ENCODE results near the gene LITAF. TPM values are rescaled to one million over a fixed set of nuclear protein-coding genes. Genes with fewer than 3 reads are reported as not detected.

Gene LITAF
- polyA plus RNA-seq, 2 of the 4 experiments (the other 2 are of a cell fraction): 197 to 227 TPM

DNA sequence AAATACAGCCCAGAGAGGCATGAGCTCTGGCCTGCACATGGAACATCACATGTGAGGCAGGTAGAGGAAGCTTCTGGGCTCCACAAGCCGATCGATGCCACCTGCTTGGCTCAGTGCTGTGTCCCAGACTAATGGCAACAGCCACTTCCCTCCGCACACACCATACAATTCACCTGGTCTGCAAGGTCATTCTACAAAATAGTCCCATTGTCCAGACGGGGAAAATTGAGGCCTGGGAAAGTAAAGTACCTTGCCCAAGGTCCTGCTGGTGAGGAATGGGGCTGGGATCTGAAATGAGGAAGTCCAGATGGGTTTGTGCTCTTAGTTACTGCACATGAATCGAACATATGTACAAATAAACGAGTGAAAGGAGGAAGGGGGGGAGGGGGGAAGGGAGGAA lies 88.0 kb downstream of the LITAF start:
- no peak for ATAC-seq
- peak overlapping the region; percentile 66 for H3K4me2 ChIP-seq
- FAIRE-seq: no peak
- POLR2A ChIA-PET: interaction anchor here (1.0 to 2.4 kb wide), 3 partner anchors 88 to 244 kb away, joined by 3 to 11 read pairs (median 11); partner anchors contain the start of genes LITAF and TXNDC11
- TF ChIP-seq CEBPB (IDR thresholded peaks at IDR 0.05): no peak
- no peak for TF ChIP-seq EHF (CRISPR knock-in tag; IDR thresholded peaks at IDR 0.05)
- TF ChIP-seq KDM1A (IDR thresholded peaks at IDR 0.05; ENCODE audit: low read depth): peak; percentile 93
- TF ChIP-seq CBX2 (IDR thresholded peaks at IDR 0.05; ENCODE audit: borderline replicate concordance, low read depth): no peak
- TF ChIP-seq TP53 (CRISPR knock-in tag; IDR thresholded peaks at IDR 0.05): no peak
- TF ChIP-seq MYC (IDR thresholded peaks at IDR 0.05; ENCODE audit: borderline replicate concordance, low read length): no peak
- TF ChIP-seq GATA3 (IDR thresholded peaks at IDR 0.05; ENCODE audit: borderline replicate concordance): no peak
- TF ChIP-seq HDAC2 (IDR thresholded peaks at IDR 0.05): peak; percentile 58; the same call in 1 of the 2 replicates
- TF ChIP-seq MAFK (IDR thresholded peaks at IDR 0.05; ENCODE audit: partially characterized antibody): no peak
- TF ChIP-seq CHD4 (IDR thresholded peaks at IDR 0.05; ENCODE audit: borderline replicate concordance): peak; percentile 80
- no peak for TF ChIP-seq TFCP2L1 (CRISPR knock-in tag; IDR thresholded peaks at IDR 0.05)
- CTCF ChIA-PET: interaction anchor here (1.5 to 2.3 kb wide), 2 partner anchors 93 to 142 kb away, joined by 7 to 8 read pairs; no protein-coding TSS in a partner anchor
- H3K4me3 ChIP-seq: no peak overlapping the region
- peaks cover 59% of the 10 kb centered on the region for H3K4me1 ChIP-seq
- 59% methylated on average over 6 of the region's 6 CpGs for WGBS (ENCODE audit: missing lambda C conversion rate)
- DNase-seq (ENCODE audit: low read depth in 1 of 2, low spot score in 1 of 2): no peak
- peak overlapping the region; percentile 88 to 89 for H3K27ac ChIP-seq
- H3K9me3 ChIP-seq: no peaks in the 10 kb centered on the region

DNA sequence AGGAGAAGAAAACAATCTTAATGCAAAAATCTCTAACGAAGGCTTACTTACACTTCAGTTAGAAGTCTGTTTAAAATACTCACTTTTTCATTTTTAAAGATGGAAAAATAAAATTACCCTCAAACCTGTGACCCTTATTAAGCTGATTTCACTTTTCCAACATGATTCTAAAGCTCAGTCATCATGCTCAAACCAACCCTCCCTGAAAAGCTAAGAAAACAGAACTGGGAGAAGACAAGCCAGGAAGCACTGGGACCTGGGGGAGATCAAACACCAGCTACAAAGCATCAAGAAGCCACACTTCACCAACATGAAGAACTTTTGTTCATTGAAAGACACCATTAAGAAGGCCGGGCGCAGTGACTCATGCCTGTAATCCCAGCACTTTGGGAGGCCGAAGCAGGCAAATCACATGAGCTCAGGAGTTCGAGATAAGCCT lies 88.8 kb downstream of the LITAF start:
- peak in 1 of 2 experiments; percentile 38; a peak in 3 of 6 replicates for ATAC-seq
- WGBS (ENCODE audit: missing lambda C conversion rate): 16% methylated on average over 5 of the region's 5 CpGs
- peaks cover 59% of the 10 kb centered on the region for H3K4me1 ChIP-seq
- FAIRE-seq: no peak
- TF ChIP-seq ZNF302 (CRISPR knock-in tag; IDR thresholded peaks at IDR 0.05): no peak
- no peak for TF ChIP-seq FOSL2 (IDR thresholded peaks at IDR 0.05)
- TF ChIP-seq FOSL2 (CRISPR knock-in tag; IDR thresholded peaks at IDR 0.05): peak; percentile 77
- TF ChIP-seq, protein P1, sequence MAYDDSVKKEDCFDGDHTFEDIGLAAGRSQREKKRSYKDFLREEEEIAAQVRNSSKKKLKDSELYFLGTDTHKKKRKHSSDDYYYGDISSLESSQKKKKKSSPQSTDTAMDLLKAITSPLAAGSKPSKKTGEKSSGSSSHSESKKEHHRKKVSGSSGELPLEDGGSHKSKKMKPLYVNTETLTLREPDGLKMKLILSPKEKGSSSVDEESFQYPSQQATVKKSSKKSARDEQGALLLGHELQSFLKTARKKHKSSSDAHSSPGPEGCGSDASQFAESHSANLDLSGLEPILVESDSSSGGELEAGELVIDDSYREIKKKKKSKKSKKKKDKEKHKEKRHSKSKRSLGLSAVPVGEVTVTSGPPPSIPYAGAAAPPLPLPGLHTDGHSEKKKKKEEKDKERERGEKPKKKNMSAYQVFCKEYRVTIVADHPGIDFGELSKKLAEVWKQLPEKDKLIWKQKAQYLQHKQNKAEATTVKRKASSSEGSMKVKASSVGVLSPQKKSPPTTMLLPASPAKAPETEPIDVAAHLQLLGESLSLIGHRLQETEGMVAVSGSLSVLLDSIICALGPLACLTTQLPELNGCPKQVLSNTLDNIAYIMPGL (CRISPR knock-in tag; IDR thresholded peaks at IDR 0.05; ENCODE audit: borderline replicate concordance): no peak
- 0 out of 2 replicates have a peak, but pooled peaks have one; percentile 38 for TF ChIP-seq RARB (CRISPR knock-in tag; IDR thresholded peaks at IDR 0.05)
- TF ChIP-seq, protein P2, sequence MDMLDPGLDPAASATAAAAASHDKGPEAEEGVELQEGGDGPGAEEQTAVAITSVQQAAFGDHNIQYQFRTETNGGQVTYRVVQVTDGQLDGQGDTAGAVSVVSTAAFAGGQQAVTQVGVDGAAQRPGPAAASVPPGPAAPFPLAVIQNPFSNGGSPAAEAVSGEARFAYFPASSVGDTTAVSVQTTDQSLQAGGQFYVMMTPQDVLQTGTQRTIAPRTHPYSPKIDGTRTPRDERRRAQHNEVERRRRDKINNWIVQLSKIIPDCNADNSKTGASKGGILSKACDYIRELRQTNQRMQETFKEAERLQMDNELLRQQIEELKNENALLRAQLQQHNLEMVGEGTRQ (IDR thresholded peaks at IDR 0.05): no peak
- TF ChIP-seq JUN (IDR thresholded peaks at IDR 0.05): no peak
- 0 out of 2 replicates have a peak, but pooled peaks have one; percentile 53 for TF ChIP-seq HOXA7 (CRISPR knock-in tag; IDR thresholded peaks at IDR 0.05)
- TF ChIP-seq BHLHE40 (IDR thresholded peaks at IDR 0.05; ENCODE audit: low read depth, low read length): no peak
- TF ChIP-seq ZC3H11A (IDR thresholded peaks at IDR 0.05): no peak
- peak overlapping the region; percentile 88 to 89 for H3K27ac ChIP-seq
- H3K4me3 ChIP-seq: no peak overlapping the region
- H3K9me3 ChIP-seq: no peaks in the 10 kb centered on the region
- CTCF ChIA-PET: interaction anchor here (0.6 to 2.3 kb wide), 5 partner anchors 8 to 146 kb away, joined by 3 to 8 read pairs (median 3); no protein-coding TSS in a partner anchor
- peak overlapping the region; percentile 66 for H3K4me2 ChIP-seq
- POLR2A ChIA-PET: interaction anchor here (1.0 to 2.4 kb wide), 6 partner anchors 9 to 245 kb away, joined by 3 to 11 read pairs (median 5); partner anchors contain the start of genes LITAF and TXNDC11
- peak in 1 of 2 experiments; percentile 81 for DNase-seq (ENCODE audit: low read depth in 1 of 2, low spot score in 1 of 2)

Other genes starting within 250 kb of the LITAF start
- 20.3 and 24.2 TPM in 2 replicates for gene RMI2, start 241.5 kb downstream of the LITAF start, polyA plus RNA-seq (2011; rRNA removed)
- 23.3 to 27.7 TPM (median 26.9 TPM) in 3 replicates for gene RMI2, start 241.5 kb downstream of the LITAF start, polyA plus RNA-seq (2017; fragmentation: RNase III; extraction: RNeasy Plus Mini Kit Qiagen cat#74134 plus additional on column Dnase treatment)
- 6.3 and 6.7 TPM in 2 replicates for gene SNN, start 81.5 kb upstream of the LITAF start, polyA plus RNA-seq (2011; rRNA removed)
- 8.9 to 10.7 TPM (median 9.7 TPM) in 3 replicates for gene SNN, start 81.5 kb upstream of the LITAF start, polyA plus RNA-seq (2017; fragmentation: RNase III; extraction: RNeasy Plus Mini Kit Qiagen cat#74134 plus additional on column Dnase treatment)
- gene TXNDC11, start 155.9 kb upstream of the LITAF start, polyA plus RNA-seq (2011; rRNA removed): 42.4 and 45.1 TPM in 2 replicates
- 22.7 to 26.3 TPM (median 24.1 TPM) in 3 replicates for gene TXNDC11, start 155.9 kb upstream of the LITAF start, polyA plus RNA-seq (2017; fragmentation: RNase III; extraction: RNeasy Plus Mini Kit Qiagen cat#74134 plus additional on column Dnase treatment)
- gene ZC3H7A, start 210.3 kb upstream of the LITAF start, polyA plus RNA-seq (2011; rRNA removed): 41.5 and 55.1 TPM in 2 replicates
- gene ZC3H7A, start 210.3 kb upstream of the LITAF start, polyA plus RNA-seq (2017; fragmentation: RNase III; extraction: RNeasy Plus Mini Kit Qiagen cat#74134 plus additional on column Dnase treatment): 33.8 to 39.1 TPM (median 36.8 TPM) in 3 replicates

Measured in A549 (cell line).